Dermis blood vessel endothelial cell (primary cell): ENCODE measurements around the gene ATP8B4. TPM values are rescaled to one million over a fixed set of nuclear protein-coding genes. Genes with fewer than 3 reads are reported as not detected.
"Not testable (repeated sequence)": the region's sequence is repeated elsewhere in the genome, so short reads cannot be mapped to it uniquely, and the experiment has no call there.

Experiments used
- DNase-seq: peaks from one replicate; pipeline ENCODE4 v3.0.0; 2010
- total RNA-seq: library from RNA; depleted of rRNA; stranded (reverse); fragments of >200 nt; gene quantifications from 2 replicates; pipeline ENCODE4 v1.2.3, GENCODE V29; 2014

ATP8B4 gene
- total RNA-seq, 1 donor from 2014 or later, result 1.7 TPM

DNA sequence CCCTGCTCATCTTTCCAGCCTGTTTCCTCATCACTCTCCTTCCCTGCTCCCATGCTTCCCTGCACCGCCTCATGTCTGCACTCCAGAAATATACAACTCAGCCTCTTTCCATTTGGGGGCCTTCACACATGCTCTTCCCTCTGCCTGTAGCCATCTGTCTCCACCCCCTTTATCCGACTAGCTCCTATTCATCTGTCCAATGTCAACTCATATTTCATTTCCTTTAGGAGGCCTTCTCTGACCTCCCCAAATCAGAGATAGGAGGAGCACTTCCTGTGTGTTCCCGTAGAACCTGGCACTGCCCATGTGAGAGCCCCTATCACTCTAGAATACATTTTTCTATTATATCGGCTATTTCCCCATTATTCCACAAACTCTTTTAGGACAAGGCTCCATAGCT is 10.6 kb downstream of the ATP8B4 start:
- no peak for DNase-seq

DNA sequence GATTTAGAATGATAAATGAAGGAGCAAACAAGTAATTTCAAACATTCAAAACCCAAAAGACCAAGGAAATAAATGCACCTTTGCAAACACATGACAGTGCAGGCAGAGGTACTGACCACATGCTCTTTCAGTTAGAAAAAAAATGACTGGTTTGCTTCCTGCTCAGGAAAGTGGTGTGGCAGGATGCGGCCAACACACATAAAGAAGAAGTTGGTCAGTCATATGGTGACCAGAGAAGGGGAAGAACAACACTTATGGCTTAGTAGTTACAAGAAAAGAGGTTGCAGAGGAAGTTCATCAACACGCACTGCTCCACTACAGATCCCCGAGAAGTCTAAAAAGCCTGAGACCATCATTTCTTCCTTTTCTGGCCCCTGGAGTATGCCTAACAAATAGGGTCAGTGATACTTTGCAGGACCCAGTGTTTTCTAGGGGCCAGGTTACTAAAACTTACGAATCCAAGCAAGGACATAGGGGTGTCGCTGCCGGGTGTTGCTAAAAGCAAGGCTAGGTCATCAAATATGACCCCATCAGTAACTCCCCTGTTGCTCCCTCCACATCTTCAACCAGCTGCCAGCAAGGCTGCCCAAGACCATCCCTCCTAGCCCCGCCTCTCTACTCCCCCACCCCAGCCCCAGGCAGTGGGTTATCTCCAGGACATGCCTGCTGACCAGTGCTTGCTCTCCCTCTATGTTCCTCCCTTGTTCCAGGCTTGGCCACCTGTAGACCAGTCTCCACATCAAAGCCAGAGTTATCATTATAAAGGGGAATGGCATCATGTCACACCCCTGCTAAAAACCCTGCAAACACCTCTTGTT is 11.2 kb downstream of the ATP8B4 start:
- DNase-seq, result no peak

DNA sequence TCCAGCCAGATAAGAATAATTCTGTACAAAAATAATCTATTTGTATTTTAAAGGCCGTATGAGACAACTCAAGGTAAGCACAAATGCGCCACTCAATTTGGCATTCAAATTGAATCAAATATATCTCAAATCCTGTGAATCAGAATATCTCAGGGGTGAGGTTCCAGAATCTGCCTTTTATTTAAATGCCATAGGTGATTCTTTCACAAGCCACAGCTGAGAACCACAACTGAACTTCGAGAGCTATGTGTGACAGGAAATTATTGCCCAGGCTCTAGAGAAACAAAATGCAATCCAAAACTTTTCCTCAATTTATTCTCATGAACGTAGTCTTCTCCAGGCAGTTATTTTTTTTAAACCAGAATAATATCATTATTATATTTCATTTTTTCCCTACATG is 11.9 kb downstream of the ATP8B4 start:
- no peak for DNase-seq

DNA sequence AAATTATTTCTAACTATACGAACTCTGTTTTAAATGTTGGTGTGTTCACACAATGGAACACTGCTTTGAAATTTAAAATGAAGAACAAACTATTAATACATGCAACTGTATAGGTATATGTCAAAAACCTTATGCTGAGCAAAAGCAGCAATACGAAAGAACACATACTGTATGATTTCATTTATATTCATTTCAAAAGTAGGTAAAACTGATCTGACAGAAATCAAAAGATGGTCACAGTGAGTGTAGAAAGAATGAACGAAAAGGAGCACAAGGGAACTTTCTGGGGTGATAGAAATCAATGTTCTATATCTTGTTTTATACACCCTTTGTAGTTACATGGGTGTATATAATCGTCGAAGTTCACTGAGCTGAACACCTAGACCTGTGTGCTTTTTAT is 12.6 kb downstream of the ATP8B4 start:
- DNase-seq, result no peak

DNA sequence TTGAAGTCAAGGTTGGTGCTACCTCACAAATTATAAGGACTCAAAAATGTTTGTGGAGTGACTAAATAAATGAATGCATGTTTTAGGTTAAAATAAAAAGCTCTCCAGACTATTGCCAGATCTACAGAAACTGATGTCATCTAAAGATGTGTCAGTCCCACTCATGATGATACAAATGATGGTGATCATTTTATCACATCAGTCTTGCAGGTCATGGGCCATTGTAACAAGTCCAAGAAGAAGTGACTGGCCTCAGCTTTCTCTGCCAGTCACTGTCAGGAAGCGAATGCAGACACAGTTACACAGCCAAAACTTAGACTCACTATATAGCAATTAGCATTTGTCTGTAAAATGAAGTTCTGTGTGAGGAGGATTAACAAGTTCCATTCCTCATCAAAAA is 18.5 kb downstream of the ATP8B4 start:
- DNase-seq, result no peak

DNA sequence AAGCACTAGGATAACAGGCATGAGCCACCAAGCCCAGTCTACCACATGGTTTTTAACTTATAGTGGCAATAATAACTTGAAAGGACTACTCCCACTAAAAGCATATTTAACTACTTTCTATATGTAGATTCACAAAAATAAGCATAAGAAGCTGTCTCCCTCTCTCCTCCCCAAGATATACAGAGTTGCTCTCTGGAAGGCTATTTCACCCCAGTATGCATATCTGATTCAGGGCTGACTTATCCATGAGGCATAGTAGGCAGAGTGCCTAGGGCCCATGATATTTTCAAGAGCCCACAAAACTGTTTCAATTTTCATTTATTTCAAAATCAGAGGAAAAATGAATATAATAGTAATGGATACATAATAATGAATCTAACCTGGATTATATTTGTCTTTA is 20.5 kb downstream of the ATP8B4 start:
- no peak for DNase-seq

DNA sequence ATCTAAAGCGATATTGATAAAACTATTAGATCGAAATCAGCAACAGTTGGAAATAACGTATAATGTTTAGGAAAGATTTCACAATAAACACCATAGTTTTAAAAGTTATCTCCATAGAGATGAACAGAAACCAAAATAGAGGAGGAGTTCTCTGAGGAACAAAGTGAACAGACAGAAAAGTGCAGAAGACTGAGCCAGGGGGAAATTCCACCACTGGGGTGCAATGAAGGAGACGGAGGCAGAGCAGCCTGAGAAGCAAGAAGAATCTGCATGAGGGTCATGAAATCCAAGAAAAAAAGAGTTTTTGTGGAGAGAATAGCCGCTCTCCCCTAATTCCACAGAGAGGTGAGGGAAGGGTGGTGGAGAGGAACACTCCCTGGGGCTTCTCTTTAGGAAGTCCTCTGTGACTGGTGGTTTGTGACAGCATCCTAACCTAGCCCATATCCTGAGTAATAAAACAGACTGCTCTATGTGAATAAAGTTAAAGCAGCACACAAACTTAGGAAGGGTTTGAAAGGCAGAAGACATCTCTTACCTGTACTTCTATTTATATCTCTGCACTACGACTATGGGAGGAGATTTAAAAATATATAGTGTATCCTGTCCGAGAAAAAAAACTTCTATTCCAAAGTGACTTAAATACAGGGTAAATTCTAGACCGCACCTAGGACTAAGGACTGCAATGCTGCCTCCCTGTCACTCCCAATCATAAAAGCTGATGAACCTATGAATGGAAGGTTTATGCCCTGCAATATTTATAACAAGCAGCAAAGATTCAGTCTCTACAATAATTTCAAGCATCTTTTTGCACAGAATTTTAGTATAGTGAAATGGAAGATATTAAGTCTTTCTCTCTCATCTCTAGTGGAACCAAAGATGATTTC is 22.9 kb downstream of the ATP8B4 start:
- DNase-seq, result no peak

DNA sequence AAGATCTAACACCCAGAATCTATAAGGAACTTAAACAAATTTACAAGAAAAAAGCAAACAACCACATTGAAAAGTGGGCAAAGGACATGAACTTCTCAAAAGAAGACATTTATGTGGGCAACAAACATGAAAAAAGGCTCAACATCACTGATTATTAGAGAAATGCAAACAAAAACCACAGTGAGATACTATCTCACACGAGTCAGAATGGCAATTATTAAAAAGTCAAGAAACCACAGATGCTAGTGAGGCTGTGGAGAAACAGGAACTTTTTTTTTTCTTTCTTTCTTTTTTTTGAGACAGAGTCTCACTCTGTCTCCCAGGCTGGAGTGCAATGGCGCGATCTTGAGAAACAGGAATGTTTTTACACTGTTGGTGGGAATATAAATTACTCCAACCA is 29.6 kb downstream of the ATP8B4 start:
- DNase-seq, result not testable (repeated sequence)

DNA sequence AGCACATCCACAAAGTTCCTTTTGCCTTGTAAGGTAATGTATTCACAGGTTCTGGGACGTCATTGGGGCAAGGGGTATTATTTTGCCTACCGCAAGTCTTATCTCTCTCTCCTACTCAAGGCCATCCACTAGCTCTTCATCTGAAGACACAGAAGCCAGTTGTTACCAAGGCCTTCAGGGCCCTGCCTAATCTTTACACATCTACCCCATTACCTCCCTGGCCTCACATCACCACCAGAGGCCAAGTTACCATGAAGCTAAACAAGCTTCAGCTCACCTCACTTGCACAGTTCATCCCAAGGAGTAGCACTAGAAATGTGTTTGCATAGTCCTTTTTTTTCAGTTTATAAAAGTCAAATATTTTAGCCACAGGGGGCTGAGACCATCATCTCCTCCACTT is 34.1 kb downstream of the ATP8B4 start:
- no peak for DNase-seq

DNA sequence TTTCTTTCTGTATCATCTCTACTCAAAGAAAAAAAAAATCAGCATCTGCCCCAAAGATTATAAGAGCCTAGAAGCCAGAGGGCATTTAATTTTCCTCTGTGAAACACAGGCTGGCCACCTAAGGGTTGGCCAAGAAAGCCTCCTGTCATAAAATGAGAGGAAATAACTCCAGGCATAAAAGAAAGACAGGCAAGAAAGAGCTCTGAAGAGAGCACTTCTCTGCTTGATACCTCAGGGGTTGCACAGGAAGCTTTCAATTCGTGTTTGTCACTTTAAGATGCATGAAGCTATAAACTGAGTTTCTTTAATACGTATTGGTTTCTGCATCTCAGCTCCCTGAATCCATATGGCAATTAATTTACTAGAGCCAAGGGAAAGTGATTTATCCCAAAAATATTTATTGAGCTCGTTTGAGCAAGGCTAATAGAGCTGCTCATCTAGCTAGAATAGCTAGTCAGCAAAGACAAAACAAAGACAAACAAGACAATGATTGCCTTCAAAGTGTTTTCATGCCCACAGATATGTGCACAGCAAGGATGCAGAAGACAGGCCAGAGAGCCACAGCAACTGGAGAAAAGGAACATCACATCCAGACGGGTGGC is 35.5 kb downstream of the ATP8B4 start:
- no peak for DNase-seq

DNA sequence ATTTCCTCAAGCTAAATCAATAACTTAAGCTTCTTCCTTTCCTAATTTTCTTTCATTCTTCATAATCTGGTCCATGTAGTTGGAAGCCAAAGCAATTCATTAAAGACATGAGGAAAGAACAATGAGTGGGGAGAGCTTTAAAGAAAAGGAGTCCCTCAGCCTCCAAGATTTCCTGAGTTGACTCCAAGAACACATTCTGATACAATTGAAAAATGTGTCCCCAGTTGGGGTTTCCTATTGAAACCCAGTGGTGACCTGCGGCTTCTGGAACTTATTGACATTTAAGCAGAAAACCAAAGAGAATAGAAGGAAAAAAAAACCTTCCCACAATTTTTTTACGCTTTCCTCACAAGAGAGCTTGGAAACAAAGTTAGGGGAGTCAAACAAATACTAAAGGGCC is 37.0 kb downstream of the ATP8B4 start:
- DNase-seq, result no peak

DNA sequence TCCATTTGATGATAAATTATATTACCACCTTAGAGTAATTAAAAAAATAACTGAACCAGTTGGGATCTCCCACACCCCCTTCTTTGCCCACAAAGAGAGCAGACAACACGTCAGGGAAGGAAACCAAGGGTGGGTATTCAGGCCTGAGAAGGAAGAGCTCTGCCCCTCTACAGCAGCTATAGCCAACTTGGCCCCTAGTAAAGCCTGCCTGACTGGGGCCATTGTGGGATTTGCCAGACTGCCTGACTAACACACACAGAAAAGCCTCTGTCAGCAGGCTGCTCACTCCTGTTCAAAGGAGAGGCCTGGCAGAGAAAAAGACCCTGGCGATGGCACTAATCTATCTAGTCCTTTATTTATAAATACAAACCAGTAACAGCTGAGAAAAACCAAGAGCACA is 41.4 kb downstream of the ATP8B4 start:
- DNase-seq, result no peak

DNA sequence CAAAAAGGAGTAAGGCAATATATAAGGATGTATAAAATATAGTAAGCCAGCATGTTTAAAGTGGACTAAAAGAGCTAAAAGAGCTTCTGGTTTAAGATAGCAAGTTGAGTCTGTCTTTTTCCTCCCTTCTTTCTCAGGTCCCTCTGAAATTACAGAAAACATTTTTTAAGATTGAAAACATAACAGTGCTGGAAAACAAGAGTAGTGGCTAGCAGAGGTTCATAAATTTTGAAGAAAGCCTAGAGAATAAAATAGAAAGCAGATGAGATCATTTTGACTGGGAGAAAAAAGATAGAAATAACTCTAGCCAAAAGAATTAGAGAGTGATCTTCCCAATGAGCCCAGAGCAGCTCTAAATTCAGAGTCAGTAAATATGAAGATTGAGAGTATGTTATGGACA is 41.9 kb downstream of the ATP8B4 start:
- no peak for DNase-seq

DNA sequence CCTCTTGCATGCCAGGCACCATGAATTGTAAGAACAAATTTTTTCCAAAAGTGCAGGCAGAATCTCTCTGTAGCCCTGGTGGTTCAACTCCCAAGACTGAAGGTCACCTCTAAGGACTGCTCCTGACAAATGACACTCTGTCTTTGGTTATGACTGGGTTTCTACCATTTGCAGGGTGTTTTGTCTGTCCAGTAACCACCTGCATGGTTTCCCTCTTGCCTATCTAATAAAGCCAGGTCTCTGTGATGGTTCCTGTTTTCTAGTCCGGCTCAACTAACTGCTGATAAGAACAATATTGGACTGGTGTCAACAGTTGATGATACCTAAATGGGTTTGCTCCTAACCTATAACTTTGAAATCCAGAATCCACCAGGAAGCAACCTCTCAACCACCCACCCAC is 43.7 kb downstream of the ATP8B4 start:
- DNase-seq, result no peak

DNA sequence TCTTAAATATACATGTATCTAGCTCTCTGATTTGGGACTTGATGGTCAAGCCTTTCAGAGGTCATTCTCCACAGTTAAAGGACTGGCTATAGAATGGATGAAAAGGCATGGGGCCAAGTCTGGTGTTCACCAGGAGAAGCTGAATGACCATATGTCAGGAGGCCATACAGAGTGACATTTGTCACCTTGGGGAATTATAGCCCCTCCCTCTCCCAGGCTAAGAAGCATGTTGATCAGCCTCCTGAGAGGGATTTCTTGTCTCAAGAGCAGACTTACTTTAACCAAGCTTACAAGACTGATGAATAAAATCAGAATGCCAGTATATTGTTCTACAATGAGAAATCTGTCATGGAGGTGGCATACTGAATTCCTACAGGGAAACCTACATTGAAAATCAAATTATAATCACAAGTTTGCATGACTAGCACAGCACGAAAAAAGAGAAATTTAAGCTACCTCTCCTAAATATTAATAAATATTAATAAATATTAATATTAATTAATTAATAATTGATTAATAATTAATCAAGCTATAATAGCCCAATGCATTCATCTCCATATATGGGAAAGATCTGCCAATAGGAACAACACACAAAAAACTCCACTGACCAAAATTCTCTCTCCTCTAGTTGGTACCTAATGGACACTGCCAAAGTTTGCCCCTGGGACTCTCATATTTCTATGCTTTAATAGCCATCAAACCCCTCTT is 47.3 kb downstream of the ATP8B4 start:
- DNase-seq, result no peak

DNA sequence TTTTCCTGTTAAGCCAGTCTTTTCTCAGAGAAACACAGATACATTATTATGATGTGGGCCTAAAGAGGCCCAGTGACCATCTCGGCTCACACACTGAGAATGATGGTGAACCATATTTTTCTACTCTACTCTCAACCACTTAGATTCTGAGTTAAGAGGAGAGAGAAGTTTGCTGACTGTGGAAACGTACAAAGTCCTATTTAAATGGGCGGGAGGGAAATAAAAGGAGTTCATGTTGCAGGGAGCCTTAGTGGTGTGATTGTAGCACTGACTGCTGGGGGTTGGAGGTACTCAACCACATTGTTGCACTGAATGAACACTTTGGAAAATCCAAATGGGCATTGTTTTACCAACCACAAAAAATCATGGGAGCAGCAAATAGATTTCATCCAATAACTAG is 51.0 kb downstream of the ATP8B4 start:
- DNase-seq, result no peak

DNA sequence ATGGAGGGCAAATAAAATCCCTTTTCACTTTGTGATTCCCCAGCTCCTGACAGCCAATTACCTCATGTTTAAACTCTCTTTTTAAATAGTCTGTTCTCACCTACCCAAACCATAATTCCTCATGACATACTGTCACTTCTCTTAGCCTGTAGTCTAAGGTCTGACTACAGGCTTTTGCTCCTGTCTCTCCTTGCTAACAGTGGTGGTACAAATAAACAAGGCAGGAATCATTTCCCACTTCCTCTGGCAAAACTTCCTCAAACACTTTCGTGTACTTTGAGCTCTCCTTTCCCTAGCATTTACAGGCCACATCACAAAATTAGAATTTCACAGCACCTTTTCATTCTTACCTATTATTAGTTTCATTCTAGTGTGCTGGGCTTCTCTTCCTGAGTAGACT is 51.8 kb downstream of the ATP8B4 start:
- DNase-seq, result no peak

DNA sequence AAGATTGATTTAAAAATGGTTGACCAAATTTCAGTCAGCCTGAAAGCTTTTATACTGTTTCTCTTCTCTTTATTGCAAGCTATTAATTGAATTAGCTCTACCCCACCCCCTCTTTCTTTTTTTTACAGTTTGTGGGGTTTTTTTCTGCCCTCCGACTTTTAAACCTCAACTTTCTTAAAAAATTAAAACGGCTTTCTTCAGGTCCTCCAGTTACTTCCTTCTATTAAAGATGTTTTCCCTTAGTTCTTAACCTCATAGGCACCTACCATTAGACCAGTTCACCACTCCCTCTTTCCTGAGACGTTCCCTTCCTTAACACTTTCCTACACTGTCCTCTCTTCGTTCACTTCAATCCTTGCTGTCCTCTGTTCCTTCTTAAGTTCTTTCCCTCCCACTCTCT is 52.4 kb downstream of the ATP8B4 start:
- no peak for DNase-seq

DNA sequence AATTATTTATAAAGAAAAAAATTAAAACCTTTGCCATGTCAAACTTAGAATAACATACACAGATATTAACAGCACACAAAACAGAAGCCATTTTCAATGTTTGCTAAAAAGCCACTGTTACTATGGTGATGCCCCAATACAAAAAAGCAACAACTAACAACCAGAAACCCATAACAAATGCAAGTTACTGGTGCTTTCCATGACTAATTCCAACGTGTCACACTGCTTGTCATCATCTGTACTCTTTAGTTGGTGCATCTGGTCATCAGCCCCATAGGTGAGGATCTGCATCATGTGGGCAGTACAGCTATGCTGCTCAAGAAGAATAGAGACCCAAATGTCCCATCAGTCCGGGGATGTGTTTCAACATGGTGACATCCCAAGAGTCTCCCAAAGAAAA is 52.8 kb downstream of the ATP8B4 start:
- DNase-seq, result peak; percentile 2

DNA sequence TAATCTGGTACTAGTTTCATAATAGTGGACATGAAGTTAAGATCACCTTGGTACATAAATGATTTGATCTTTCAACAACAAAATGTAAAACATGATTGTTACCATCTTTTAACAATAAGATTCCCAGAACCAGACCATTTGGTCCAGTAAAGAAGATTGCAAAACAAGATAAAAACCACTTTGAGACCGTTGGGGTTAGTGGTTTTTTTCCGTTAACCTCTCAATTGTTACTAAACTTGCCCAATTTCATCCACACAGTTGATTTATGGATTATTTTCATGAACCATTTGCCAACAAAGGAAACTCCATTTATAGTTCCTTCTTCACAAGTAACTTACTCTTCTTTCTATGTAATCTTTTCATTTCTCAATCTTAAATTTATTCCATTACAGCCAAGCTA is 53.8 kb downstream of the ATP8B4 start:
- no peak for DNase-seq

DNA sequence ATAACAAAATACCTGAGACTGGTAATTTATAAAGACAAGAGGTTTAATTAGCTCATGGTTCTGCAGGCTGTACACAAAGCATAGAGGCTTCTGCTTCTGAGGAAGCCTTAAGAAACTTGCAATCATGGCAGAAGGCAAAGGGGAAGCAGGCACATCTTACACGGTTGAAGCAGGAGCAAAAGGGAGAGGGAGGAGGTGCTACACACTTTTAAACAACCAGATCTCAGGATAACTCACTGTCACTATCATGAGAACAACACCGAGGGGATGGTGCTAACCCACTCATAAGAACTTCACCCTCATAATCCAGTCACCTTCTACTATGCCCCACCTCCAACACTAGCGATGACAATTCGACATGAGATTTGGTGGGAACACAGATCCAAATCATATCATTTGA is 54.4 kb downstream of the ATP8B4 start:
- no peak for DNase-seq

DNA sequence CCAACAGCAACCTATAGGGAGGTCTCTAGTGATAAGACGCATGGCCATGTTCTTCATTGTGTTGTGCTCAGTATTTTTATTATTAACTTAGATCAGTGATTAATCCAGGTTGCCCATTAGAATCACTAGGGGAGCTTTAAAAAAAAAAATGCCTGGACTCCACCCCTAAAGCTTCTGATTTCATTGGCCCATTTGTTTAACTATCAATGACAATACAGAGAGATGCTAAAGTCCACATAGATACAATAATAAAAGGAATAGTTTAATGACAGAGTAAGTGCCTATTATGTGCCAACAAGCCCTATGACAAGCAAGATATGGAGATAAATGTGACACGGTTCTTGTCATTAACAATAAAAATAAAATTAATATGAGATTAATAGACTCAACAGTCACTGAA is 55.8 kb downstream of the ATP8B4 start:
- no peak for DNase-seq

DNA sequence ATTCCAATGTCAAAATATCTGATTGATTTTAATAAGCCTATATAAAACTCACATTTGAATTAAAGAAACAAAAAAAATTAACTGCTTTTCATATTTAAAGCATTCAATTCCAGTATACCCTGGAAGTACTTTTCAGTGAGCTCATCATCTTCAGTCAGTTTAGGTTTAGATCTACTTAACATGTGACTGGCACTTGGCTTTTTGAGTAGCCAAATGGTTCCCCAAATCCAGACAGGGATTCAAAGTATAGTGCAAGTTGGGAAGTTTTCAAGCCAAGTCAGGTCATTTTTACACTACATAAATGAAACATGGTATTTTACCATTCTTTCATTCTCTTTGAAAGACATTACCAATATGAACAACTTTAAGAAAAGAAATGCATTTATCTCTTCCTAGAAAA is 57.5 kb downstream of the ATP8B4 start:
- no peak for DNase-seq
